GM10266 (cell line): ENCODE measurements around the gene HOXC6.

Source experiments
- DNase-seq: peaks from one replicate; pipeline ENCODE4 v3.0.0; 2012; ENCODE audit errors: extremely low spot score
- TF ChIP-seq, protein P1 (sequence below): IDR thresholded peaks from 2 replicates; pipeline ENCODE4 v1.5.1; 2012; ENCODE audit warnings: mild to moderate bottlenecking, low read depth; ENCODE audit not compliant: control insufficient read depth, insufficient read depth; ENCODE audit errors: missing control alignments

Gene HOXC6

DNA sequence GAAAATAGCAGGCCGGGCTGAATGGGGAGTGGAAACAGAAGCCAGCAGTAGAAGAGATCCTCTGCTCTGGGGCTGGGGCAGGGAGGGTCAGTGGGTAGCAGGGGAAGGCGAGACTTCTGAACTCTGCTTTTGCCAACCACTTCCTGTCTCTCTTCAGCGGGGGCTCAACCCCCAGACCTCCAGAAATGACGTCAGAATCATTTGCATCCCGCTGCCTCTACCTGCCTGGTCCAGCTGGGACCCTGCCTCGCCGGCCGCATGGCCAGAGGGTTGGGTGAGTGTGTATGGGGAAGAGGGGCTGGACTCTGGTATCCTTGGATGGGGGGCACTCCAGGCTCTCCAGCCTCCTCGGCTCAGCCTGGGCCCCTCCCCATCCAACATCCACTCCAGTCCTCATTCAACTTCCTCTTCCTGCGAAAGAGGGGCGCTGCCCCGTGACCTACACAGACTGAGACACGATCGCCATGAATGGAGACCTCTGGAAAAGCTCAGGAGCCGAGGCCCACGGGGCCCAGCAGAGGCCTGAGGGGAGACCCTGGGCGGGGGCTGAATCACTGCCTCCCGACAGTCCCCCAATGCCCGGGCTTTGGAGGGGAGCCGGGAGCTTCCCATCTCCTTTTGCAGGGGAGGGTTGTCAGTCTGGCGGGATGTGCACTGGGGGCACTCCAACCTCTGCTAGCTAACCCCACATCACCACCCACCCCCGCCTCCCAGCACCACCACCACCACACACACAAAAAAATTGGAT, 24.9 kb downstream of the HOXC6 start:
- TF ChIP-seq, protein P1, sequence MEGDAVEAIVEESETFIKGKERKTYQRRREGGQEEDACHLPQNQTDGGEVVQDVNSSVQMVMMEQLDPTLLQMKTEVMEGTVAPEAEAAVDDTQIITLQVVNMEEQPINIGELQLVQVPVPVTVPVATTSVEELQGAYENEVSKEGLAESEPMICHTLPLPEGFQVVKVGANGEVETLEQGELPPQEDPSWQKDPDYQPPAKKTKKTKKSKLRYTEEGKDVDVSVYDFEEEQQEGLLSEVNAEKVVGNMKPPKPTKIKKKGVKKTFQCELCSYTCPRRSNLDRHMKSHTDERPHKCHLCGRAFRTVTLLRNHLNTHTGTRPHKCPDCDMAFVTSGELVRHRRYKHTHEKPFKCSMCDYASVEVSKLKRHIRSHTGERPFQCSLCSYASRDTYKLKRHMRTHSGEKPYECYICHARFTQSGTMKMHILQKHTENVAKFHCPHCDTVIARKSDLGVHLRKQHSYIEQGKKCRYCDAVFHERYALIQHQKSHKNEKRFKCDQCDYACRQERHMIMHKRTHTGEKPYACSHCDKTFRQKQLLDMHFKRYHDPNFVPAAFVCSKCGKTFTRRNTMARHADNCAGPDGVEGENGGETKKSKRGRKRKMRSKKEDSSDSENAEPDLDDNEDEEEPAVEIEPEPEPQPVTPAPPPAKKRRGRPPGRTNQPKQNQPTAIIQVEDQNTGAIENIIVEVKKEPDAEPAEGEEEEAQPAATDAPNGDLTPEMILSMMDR = no peak
- peak; percentile 88 for DNase-seq

DNA sequence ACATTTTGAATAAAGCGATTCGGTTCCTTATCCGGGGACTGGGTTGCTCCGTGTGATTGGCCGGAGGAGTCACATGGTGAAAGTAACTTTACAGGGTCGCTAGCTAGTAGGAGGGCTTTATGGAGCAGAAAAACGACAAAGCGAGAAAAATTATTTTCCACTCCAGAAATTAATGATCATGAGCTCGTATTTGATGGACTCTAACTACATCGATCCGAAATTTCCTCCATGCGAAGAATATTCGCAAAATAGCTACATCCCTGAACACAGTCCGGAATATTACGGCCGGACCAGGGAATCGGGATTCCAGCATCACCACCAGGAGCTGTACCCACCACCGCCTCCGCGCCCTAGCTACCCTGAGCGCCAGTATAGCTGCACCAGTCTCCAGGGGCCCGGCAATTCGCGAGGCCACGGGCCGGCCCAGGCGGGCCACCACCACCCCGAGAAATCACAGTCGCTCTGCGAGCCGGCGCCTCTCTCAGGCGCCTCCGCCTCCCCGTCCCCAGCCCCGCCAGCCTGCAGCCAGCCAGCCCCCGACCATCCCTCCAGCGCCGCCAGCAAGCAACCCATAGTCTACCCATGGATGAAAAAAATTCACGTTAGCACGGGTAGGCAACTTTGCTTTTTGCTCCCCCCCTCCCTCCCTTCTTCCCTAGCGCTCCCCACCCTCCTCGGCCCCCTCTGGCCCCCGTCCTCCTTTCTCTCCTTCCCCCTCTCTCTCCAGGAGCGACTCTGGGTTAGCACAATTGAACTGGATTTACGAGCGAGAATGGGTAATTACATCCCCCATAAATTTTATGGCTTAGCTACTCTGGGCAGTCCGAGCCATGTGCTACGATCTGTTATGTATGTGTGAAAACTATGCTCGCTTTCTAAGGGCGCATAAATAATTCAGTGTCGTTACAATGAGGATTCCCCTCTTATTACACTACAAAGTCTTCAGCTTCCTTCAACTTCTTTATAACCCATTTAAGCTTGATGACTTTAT, 25.8 kb downstream of the HOXC6 start, which contains the start of gene HOXC4:
Gene HOXC4 (plus strand): TSS at position 85 of the 991 bp plus-strand sequence. CDS start 88 bp downstream, at position 173.
- TF ChIP-seq, protein P1 = no peak
- peak; percentile 88 for DNase-seq

DNA sequence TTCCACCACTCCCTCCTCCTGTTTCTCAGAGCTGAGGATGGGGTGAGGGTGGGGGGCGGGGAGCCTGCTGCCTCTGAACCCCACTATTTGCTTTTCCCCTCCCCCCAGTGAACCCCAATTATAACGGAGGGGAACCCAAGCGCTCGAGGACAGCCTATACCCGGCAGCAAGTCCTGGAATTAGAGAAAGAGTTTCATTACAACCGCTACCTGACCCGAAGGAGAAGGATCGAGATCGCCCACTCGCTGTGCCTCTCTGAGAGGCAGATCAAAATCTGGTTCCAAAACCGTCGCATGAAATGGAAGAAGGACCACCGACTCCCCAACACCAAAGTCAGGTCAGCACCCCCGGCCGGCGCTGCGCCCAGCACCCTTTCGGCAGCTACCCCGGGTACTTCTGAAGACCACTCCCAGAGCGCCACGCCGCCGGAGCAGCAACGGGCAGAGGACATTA, 26.5 kb downstream of the HOXC6 start:
- no peak for DNase-seq
- TF ChIP-seq, protein P1 = no peak

DNA sequence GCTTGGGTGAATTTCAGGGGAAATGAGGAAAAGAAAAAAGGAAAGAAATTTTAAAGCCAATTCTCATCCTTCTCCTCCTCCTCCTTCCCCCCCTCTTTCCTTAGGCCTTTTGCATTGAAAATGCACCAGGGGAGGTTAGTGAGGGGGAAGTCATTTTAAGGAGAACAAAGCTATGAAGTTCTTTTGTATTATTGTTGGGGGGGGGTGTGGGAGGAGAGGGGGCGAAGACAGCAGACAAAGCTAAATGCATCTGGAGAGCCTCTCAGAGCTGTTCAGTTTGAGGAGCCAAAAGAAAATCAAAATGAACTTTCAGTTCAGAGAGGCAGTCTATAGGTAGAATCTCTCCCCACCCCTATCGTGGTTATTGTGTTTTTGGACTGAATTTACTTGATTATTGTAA, 27.3 kb downstream of the HOXC6 start:
- TF ChIP-seq, protein P1 = no peak

DNA sequence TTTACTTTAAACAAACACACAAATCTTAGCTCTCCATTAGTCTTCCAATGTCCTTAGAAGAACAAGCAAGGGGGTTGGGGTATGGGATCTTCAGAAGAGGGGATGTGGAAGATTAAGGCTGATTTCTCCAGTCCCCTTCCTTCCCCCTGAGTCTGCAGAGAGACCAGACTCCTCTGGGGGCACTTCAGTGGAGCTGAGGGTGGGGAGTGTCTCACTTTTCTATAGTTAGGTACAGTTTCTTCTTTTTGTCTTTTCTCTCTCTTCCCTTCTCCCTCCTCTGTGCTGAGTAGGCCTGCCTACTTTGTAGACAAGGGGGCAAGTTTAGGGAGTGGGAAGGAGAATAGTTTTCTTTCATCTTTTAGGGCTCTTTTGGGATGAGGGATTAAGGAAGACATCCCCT, 27.9 kb downstream of the HOXC6 start:
- TF ChIP-seq, protein P1 = no peak
- no peak for DNase-seq

More for the DNA sequence above, 27.3 kb downstream of the HOXC6 start:
- DNase-seq = no peak

DNA sequence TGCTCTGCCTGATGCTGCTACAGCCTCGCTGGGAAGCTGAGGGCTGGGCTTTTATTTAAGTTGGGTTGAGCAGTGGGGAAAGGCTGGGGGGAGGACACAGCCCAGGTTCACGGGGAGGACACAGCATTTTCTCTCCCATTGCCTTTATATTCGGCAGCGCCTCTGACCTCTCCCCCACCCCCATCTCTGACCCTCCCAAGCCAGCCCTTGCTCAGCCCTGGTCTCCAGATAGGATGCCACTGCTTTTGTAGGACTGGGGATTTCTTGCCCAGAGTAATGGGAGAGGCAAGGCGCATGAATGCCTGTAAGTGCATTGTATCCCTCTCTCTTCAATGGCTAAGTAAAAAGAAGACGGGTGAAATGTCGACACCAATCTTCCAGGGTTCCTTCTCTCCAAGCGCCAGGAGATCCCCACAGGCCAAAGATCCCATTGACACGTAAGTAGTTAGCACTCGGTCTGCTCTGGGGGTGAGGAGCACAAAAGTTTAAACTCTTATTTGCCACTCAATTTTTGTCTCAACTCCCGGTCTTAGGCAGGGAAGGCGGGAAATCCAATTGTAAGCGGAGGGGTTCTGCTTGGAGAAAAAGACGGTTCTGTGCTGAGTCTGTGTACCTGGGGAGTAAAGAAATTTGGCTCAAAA, 30.0 kb downstream of the HOXC6 start:
- TF ChIP-seq, protein P1 = no peak
- no peak for DNase-seq
